ENCODE data around the gene OSBPL1A.
A peak's percentile ranks its signal among the peaks of the same experiment; 100 is the strongest.

OSBPL1A gene

DNA sequence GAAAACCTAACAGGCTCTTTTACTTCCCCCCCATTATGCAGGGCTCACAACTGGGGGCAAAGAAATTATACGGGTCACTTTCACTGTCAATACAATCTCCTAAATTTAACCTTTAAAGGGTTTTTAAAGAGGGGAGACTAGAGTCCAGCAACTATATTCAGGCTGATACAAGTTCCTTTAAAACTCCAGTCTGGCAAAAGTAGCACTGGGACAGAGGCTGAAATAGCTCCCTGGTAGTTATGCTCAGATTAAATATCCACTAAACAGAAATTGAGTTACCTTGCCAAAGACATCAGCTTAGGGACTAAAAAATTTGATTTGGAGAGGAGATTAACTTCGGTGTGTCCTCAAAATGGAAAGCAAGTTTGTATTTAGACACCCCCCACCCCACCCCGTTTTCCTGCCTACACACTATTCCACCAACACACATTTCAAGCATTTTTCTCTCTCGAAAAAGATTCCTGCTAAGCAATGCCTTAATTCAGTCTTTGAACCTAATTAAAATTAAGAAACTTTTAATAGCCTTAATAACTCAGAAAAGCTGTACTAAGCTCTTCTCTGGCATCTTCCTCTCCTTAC, 127.2 kb downstream of the OSBPL1A start:
- no peak for DNase-seq (ENCODE audit: low spot score)
- Histone ChIP-seq H3K4me3 (ENCODE audit: severe bottlenecking) (peak overlapping the region; percentile 86), H3K36me3 (ENCODE audit: low read depth) (no peaks in the 10 kb centered on the region), H3K9me3 (ENCODE audit: severe bottlenecking) (no peaks in the 10 kb centered on the region), H3K4me1 (ENCODE audit: insufficient read depth, poor library complexity, severe bottlenecking) (peaks cover 32% of the 10 kb centered on the region), H3K27ac (ENCODE audit: poor library complexity, severe bottlenecking) (peak overlapping the region; percentile 85), H3K27me3 (ENCODE audit: insufficient read depth, poor library complexity, severe bottlenecking) (no peaks in the 10 kb centered on the region)
- no peak for ATAC-seq (ENCODE audit: low read depth)
- TF ChIP-seq, protein P1, sequence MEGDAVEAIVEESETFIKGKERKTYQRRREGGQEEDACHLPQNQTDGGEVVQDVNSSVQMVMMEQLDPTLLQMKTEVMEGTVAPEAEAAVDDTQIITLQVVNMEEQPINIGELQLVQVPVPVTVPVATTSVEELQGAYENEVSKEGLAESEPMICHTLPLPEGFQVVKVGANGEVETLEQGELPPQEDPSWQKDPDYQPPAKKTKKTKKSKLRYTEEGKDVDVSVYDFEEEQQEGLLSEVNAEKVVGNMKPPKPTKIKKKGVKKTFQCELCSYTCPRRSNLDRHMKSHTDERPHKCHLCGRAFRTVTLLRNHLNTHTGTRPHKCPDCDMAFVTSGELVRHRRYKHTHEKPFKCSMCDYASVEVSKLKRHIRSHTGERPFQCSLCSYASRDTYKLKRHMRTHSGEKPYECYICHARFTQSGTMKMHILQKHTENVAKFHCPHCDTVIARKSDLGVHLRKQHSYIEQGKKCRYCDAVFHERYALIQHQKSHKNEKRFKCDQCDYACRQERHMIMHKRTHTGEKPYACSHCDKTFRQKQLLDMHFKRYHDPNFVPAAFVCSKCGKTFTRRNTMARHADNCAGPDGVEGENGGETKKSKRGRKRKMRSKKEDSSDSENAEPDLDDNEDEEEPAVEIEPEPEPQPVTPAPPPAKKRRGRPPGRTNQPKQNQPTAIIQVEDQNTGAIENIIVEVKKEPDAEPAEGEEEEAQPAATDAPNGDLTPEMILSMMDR (IDR thresholded peaks at IDR 0.05; ENCODE audit: poor library complexity, severe bottlenecking): no peak

DNA sequence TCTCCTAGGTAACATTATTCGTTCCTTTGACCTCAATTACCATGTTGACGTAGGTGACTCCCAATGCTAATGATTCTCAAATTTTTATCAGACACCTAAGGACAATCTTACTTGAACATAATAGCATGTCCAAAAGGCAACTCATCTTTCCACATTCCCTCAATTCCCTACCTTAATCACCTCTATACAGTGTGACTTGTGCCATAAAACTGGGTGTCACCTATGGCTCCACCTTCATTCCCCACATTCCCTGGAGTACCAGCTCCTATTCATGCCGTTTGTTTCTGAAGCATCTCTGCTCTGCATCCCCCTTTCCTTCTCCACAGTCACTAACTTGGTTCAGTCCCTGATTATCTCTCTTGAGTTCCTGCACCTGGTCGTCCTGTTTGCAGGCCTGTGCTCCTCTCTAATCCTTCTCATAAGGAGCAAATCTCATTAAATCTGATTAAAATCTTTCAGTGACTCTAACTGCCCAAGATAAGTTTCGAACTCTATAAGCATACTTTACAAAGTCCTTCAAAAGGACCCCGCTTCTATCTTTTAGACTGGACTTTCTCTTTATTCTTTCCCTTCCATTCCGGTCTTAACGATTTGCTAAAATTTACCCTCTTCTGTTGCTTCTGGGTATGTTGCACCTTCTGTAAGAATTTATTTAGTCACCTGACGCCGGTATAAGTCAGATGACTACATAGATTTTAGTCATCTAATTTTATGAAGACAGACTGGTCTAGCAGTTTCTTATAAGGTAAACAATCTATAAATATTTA, 128.7 kb downstream of the OSBPL1A start:
- Histone ChIP-seq H3K27ac (ENCODE audit: poor library complexity, severe bottlenecking) (no peak overlapping the region), H3K36me3 (ENCODE audit: low read depth) (no peaks in the 10 kb centered on the region), H3K4me3 (ENCODE audit: severe bottlenecking) (no peak overlapping the region), H3K9me3 (ENCODE audit: severe bottlenecking) (no peaks in the 10 kb centered on the region), H3K27me3 (ENCODE audit: insufficient read depth, poor library complexity, severe bottlenecking) (no peaks in the 10 kb centered on the region), H3K4me1 (ENCODE audit: insufficient read depth, poor library complexity, severe bottlenecking) (peaks cover 32% of the 10 kb centered on the region)
- DNase-seq (ENCODE audit: low spot score): no peak
- TF ChIP-seq, protein P1 (IDR thresholded peaks at IDR 0.05; ENCODE audit: poor library complexity, severe bottlenecking): no peak
- 0 out of 3 replicates have a peak, but pooled peaks have one; percentile 1 for ATAC-seq (ENCODE audit: low read depth)

DNA sequence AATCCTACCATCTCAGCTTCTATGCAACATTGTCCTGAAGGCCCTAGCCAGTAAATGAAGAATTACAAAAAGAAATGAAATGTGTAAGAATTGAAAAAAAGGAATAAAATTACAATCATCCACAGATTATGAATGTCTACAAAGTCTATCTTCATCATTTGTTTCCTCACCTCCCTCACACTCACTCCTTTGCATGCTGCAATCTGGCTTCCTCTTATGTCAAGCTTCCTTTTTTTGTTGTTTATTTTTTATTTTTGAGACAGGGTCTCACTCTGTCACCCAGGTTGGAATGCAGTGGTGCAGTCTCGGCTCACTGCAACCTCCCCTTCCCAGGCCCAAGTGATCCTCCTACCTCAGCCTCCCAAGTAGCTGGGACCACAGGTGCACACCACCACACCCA, 129.7 kb downstream of the OSBPL1A start:
- ATAC-seq (ENCODE audit: low read depth) (no peak), DNase-seq (ENCODE audit: low spot score) (no peak)
- TF ChIP-seq, protein P1 (IDR thresholded peaks at IDR 0.05; ENCODE audit: poor library complexity, severe bottlenecking): no peak
- H3K4me1 ChIP-seq (ENCODE audit: insufficient read depth, poor library complexity, severe bottlenecking): peaks cover 22% of the 10 kb centered on the region
- H3K9me3 ChIP-seq (ENCODE audit: severe bottlenecking): no peaks in the 10 kb centered on the region
- no peaks in the 10 kb centered on the region for H3K36me3 ChIP-seq (ENCODE audit: low read depth)
- no peaks in the 10 kb centered on the region for H3K27me3 ChIP-seq (ENCODE audit: insufficient read depth, poor library complexity, severe bottlenecking)
- H3K27ac ChIP-seq (ENCODE audit: poor library complexity, severe bottlenecking): no peak overlapping the region
- H3K4me3 ChIP-seq (ENCODE audit: severe bottlenecking): no peak overlapping the region

DNA sequence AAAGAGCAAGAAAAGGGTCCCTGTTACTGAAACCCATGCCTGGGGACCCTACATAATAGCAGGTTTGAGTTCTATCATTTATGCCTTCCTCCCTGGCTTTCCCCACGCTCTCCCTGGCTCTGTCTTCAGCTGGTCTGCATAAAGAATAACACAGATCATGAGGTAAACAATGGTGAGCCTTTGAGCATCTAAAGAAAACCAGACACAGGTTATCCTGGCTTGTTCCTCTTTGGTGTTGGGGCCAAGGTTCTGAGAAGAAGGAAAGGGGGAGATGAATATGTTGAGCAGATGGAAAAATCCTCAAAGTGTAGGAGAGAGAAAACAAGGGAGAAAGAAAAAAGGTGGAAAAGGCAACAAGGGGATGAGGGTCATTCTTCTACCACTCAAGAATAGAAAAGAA, 131.5 kb downstream of the OSBPL1A start:
- no peak overlapping the region for H3K27ac ChIP-seq (ENCODE audit: poor library complexity, severe bottlenecking)
- ATAC-seq (ENCODE audit: low read depth): no peak
- no peaks in the 10 kb centered on the region for H3K36me3 ChIP-seq (ENCODE audit: low read depth)
- peaks cover 16% of the 10 kb centered on the region for H3K4me1 ChIP-seq (ENCODE audit: insufficient read depth, poor library complexity, severe bottlenecking)
- no peak for DNase-seq (ENCODE audit: low spot score)
- no peaks in the 10 kb centered on the region for H3K27me3 ChIP-seq (ENCODE audit: insufficient read depth, poor library complexity, severe bottlenecking)
- H3K4me3 ChIP-seq (ENCODE audit: severe bottlenecking): no peak overlapping the region
- TF ChIP-seq, protein P1 (IDR thresholded peaks at IDR 0.05; ENCODE audit: poor library complexity, severe bottlenecking): no peak
- H3K9me3 ChIP-seq (ENCODE audit: severe bottlenecking): no peaks in the 10 kb centered on the region
